ENCODE results near the gene BTN2A1. TPM values are rescaled to one million over a fixed set of nuclear protein-coding genes. Genes with fewer than 3 reads are reported as not detected.

Gene BTN2A1
- total RNA-seq, 4 donors from 2014 or later: 14.7 to 23.9 (median 18.2) TPM

DNA sequence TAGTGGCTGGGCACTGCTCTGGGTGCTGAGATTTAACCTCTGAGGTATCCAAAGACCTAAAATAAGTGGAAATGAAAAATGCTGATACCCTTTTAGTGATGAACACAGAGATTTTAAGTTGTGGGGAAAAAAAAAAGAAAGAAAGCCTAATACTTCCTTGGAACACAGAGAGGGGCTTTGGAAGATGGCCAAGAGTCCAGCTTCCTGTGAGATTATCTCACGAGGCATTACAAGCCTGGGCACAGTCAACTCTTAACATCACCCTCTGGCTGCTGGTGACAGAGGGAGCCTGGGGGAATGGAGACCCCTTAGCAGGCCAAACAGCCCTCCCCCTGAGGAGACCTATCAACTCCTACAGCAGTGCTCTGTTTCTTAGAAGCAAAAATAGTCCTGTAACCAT lies 19.7 kb downstream of the BTN2A1 start:
- Histone ChIP-seq H3K27me3 (no peaks in the 10 kb centered on the region), H3K36me3 (no peaks in the 10 kb centered on the region), H3K4me3 (no peak overlapping the region), H3K27ac (peak overlapping the region in 1 of 4 donors; percentile 1), H3K9me3 (no peaks in the 10 kb centered on the region), H3K4me1 (peaks cover 0 to 32% (median 6%) of the 10 kb centered on the region in 3 donors)
- TF ChIP-seq EP300 (IDR thresholded peaks at IDR 0.05): no peak
- TF ChIP-seq POLR2A (IDR thresholded peaks at IDR 0.05): no peak
- TF ChIP-seq, protein P1, sequence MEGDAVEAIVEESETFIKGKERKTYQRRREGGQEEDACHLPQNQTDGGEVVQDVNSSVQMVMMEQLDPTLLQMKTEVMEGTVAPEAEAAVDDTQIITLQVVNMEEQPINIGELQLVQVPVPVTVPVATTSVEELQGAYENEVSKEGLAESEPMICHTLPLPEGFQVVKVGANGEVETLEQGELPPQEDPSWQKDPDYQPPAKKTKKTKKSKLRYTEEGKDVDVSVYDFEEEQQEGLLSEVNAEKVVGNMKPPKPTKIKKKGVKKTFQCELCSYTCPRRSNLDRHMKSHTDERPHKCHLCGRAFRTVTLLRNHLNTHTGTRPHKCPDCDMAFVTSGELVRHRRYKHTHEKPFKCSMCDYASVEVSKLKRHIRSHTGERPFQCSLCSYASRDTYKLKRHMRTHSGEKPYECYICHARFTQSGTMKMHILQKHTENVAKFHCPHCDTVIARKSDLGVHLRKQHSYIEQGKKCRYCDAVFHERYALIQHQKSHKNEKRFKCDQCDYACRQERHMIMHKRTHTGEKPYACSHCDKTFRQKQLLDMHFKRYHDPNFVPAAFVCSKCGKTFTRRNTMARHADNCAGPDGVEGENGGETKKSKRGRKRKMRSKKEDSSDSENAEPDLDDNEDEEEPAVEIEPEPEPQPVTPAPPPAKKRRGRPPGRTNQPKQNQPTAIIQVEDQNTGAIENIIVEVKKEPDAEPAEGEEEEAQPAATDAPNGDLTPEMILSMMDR (IDR thresholded peaks at IDR 0.05): no peak
- TF ChIP-seq POLR2AphosphoS5 (IDR thresholded peaks at IDR 0.05): no peak
- ATAC-seq: no peak
- WGBS, 2 donors (ENCODE audit: low coverage in 1 of 2): 17 to 60% methylated on average over 1 of the region's 1 CpG

DNA sequence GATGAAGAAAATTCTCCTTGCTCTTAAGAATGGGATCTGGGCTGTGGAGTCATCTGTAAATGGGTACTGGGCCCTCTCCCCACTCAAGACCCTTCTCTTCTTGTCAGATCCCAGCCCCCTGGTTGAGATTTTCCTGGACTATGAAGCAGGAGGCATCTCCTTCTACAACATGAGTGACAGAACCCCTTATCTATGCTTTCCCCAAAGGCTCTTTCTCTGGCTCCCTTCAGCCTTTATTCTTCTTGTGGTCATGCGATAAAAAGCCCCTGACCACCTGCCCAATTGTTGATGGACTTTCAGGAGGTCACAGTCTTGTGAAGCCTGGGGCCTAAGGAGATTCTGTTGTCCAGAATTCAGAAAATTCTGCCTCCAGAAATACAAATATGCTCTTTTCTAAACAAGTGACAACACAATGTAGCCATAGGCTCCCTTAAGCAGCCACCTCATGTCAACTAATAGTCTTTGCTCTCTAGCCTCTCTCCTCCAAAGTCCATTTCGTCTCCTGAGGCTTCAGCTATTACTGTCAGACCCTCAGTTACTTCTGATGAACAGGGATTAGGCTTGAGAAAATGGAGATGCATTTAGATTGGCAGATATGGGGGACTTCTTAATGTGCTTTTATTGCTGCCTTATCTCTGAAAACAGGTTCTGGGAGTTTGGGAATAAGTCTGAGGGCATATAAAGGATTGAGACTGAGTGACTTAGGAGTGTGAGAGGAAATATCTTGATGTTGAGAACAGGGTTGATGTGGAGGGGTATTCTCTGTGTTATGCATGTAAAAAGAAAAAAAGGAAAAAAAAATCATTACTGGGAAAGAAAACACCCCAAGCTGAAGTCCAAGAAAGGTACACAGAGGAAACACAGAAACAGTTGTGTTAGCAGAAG lies 20.6 kb downstream of the BTN2A1 start:
- ATAC-seq: no peak
- no peaks in the 10 kb centered on the region for H3K36me3 ChIP-seq
- 95 to 100% methylated on average over 1 to 2 of the region's 2 CpGs for WGBS, 2 donors (ENCODE audit: low coverage in 1 of 2)
- H3K27ac ChIP-seq: no peak overlapping the region
- no peaks in the 10 kb centered on the region for H3K27me3 ChIP-seq
- peaks cover 0 to 27% (median 6%) of the 10 kb centered on the region in 3 donors for H3K4me1 ChIP-seq
- TF ChIP-seq EP300 (IDR thresholded peaks at IDR 0.05): no peak
- TF ChIP-seq POLR2A (IDR thresholded peaks at IDR 0.05): no peak
- no peaks in the 10 kb centered on the region for H3K9me3 ChIP-seq
- H3K4me3 ChIP-seq: no peak overlapping the region

DNA sequence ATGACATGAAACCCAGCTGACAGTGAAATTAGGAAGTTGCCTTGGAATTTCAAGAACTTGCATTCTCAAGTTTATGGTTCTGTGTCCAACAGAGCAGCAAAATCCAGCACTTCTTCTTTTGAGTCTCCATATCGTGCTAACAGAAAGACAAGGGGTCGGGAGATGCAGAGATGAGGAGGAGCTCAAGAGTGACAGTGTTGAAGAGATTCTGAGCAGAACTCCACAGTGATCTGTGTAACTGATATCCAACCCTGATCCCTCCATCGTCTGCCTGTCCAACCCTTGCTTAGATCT lies 21.2 kb downstream of the BTN2A1 start:
- no peaks in the 10 kb centered on the region for H3K27me3 ChIP-seq
- H3K4me1 ChIP-seq: peaks cover 0 to 26% (median 6%) of the 10 kb centered on the region in 3 donors
- TF ChIP-seq POLR2AphosphoS5 (IDR thresholded peaks at IDR 0.05) (no peak), EP300 (IDR thresholded peaks at IDR 0.05) (no peak)
- TF ChIP-seq, protein P1 (IDR thresholded peaks at IDR 0.05): no peak
- no peaks in the 10 kb centered on the region for H3K9me3 ChIP-seq
- no peak overlapping the region for H3K4me3 ChIP-seq
- WGBS, 2 donors (ENCODE audit: low coverage in 1 of 2): 78 to 92% methylated on average over 3 of the region's 3 CpGs
- H3K27ac ChIP-seq: peak overlapping the region in 1 of 4 donors; percentile 16
- H3K36me3 ChIP-seq: no peaks in the 10 kb centered on the region
- ATAC-seq: no peak

DNA sequence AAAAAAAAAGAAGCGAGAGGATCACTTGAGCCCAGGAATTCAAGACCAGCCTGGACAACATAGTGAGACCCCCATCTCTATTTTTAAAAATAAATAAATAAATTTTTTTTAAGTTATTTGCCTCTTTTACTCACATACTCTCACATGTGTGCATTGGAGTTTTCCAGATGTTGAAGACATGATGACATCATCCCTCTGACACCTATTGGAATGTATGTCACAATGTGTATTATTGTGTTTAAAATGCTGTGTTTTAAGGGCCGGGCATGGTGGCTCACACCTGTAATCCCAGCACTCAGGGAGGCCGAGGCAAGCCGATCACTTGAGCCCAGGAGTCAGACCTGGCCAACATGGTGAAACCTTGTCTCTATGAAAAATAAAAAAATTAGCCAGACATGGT lies 24.6 kb downstream of the BTN2A1 start:
- peaks cover 0 to 3% (median 0%) of the 10 kb centered on the region in 3 donors for H3K4me1 ChIP-seq

DNA sequence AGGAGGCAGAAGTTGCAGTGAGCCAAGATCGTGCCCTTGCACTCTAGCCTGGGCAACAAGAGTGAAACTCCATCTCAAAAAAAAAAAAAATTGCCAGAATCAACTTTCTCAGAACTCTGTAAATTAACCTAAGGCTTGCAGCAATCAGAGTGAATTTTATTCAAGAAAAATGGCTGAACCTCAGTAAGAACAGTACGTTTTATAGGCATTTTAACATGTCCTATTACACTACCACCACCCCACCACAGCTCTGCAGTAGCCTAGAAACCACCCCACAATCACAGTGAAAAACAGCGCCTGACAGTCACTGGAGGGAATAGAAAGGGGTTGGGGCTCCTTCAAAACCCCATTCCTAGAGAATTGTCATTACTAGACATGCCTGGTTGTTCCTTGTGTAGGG lies 26.0 kb downstream of the BTN2A1 start:
- Histone ChIP-seq H3K27me3 (no peaks in the 10 kb centered on the region), H3K36me3 (no peaks in the 10 kb centered on the region), H3K4me1 (no peaks in the 10 kb centered on the region), H3K27ac (no peak overlapping the region), H3K9me3 (peaks cover 0 to 11% (median 0%) of the 10 kb centered on the region in 3 donors), H3K4me3 (no peak overlapping the region)
- no peak for ATAC-seq
- TF ChIP-seq POLR2AphosphoS5 (IDR thresholded peaks at IDR 0.05) (no peak), POLR2A (IDR thresholded peaks at IDR 0.05) (no peak), EP300 (IDR thresholded peaks at IDR 0.05) (no peak)
- TF ChIP-seq, protein P1 (IDR thresholded peaks at IDR 0.05): no peak
- 88 to 100% methylated on average over 2 to 3 of the region's 3 CpGs for WGBS, 2 donors (ENCODE audit: low coverage in 1 of 2)

More for the DNA sequence above, 24.6 kb downstream of the BTN2A1 start:
- no peak for TF ChIP-seq POLR2AphosphoS5 (IDR thresholded peaks at IDR 0.05)
- no peak for TF ChIP-seq POLR2A (IDR thresholded peaks at IDR 0.05)
- TF ChIP-seq, protein P1 (IDR thresholded peaks at IDR 0.05): no peak
- no peak for TF ChIP-seq EP300 (IDR thresholded peaks at IDR 0.05)
- H3K9me3 ChIP-seq: peaks cover 0 to 3% (median 0%) of the 10 kb centered on the region in 3 donors
- no peaks in the 10 kb centered on the region for H3K36me3 ChIP-seq
- WGBS, 2 donors (ENCODE audit: low coverage in 1 of 2): 98 to 100% methylated on average over 2 to 4 of the region's 4 CpGs
- no peaks in the 10 kb centered on the region for H3K27me3 ChIP-seq
- ATAC-seq: no peak
- H3K4me3 ChIP-seq: no peak overlapping the region
- H3K27ac ChIP-seq: no peak overlapping the region

All from gastroesophageal sphincter (tissue), 4 donors.